HG03432 (cell line): ENCODE measurements around the gene SHROOM3.
"Not testable (repeated sequence)": the region's sequence is repeated elsewhere in the genome, so short reads cannot be mapped to it uniquely, and the experiment has no call there.

Source experiments
- ATAC-seq: cut with Tn5 transposase; IDR thresholded peaks from one replicate; pipeline ENCODE4 v1.9.1; 2021; ENCODE audit warnings: mild to moderate bottlenecking, moderate library complexity; ENCODE audit not compliant: unreplicated experiment

The SHROOM3 gene

GRCh38 chr4:76712564-76712963 lies 277.5 kb downstream of the SHROOM3 start:
- no peak for ATAC-seq

- ATAC-seq: no peak
Measured at GRCh38 chr4:76714226-76714625, 279.2 kb downstream of the SHROOM3 start.

- ATAC-seq: no peak
Measured at GRCh38 chr4:76716020-76716419, 281.0 kb downstream of the SHROOM3 start.

- no peak for ATAC-seq
Measured at GRCh38 chr4:76716658-76717057, 281.6 kb downstream of the SHROOM3 start.

GRCh38 chr4:76717431-76717830 lies 282.4 kb downstream of the SHROOM3 start:
- no peak for ATAC-seq

- ATAC-seq: no peak
Measured at GRCh38 chr4:76718021-76718420, 283.0 kb downstream of the SHROOM3 start.

- ATAC-seq: no peak
Measured at GRCh38 chr4:76718831-76719230, 283.8 kb downstream of the SHROOM3 start.

GRCh38 chr4:76720121-76720520 lies 285.1 kb downstream of the SHROOM3 start:
- ATAC-seq: no peak

GRCh38 chr4:76722146-76722545 lies 287.1 kb downstream of the SHROOM3 start:
- not testable (repeated sequence) for ATAC-seq

- ATAC-seq: no peak
Measured at GRCh38 chr4:76722838-76723237, 287.8 kb downstream of the SHROOM3 start.

GRCh38 chr4:76723373-76723772 lies 288.3 kb downstream of the SHROOM3 start:
- peak; percentile 71 for ATAC-seq

GRCh38 chr4:76723924-76724323 lies 288.9 kb downstream of the SHROOM3 start:
- no peak for ATAC-seq

GRCh38 chr4:76725039-76725438 lies 290.0 kb downstream of the SHROOM3 start:
- no peak for ATAC-seq

GRCh38 chr4:76726176-76726575 lies 291.1 kb downstream of the SHROOM3 start:
- no peak for ATAC-seq

- no peak for ATAC-seq
Measured at GRCh38 chr4:76726631-76727030, 291.6 kb downstream of the SHROOM3 start.

GRCh38 chr4:76727934-76728333 lies 292.9 kb downstream of the SHROOM3 start:
- ATAC-seq: not testable (repeated sequence)

GRCh38 chr4:76729460-76729859 lies 294.4 kb downstream of the SHROOM3 start:
- ATAC-seq: peak; percentile 62

- ATAC-seq: no peak
Measured at GRCh38 chr4:76729980-76730379, 295.0 kb downstream of the SHROOM3 start.

GRCh38 chr4:76732246-76732645 lies 297.2 kb downstream of the SHROOM3 start:
- ATAC-seq: no peak

GRCh38 chr4:76733068-76733771 lies 298.2 kb downstream of the SHROOM3 start:
- ATAC-seq: peak; percentile 50

- ATAC-seq: no peak
Measured at GRCh38 chr4:76736414-76736813, 301.4 kb downstream of the SHROOM3 start.

GRCh38 chr4:76737180-76737579 lies 302.2 kb downstream of the SHROOM3 start:
- ATAC-seq: no peak

GRCh38 chr4:76737771-76738085 lies 302.7 kb downstream of the SHROOM3 start:
- ATAC-seq: no peak
